Hepatocyte (in vitro differentiated cells): ENCODE measurements around the gene PTPRN2.

ENCODE experiments used
- CTCF ChIP-seq: fragments of 200-600 bp; sonication (generic); IDR thresholded peaks from 2 replicates; pipeline ENCODE4 v1.5.1; 2016; ENCODE audit warnings: antibody characterized with exemption, mild to moderate bottlenecking; ENCODE audit not compliant: poor library complexity
- EZH2 ChIP-seq: fragments of 200-600 bp; sonication (generic); IDR thresholded peaks from 2 replicates; pipeline ENCODE4 v1.6.1; 2016; ENCODE audit warnings: antibody characterized with exemption, mild to moderate bottlenecking, borderline replicate concordance
- EZH2phosphoT487 ChIP-seq: fragments of 200-600 bp; sonication (generic); IDR thresholded peaks from one replicate; pipeline ENCODE4 v1.6.1; 2018; ENCODE audit warnings: antibody characterized with exemption, mild to moderate bottlenecking, low read depth, moderate library complexity; ENCODE audit not compliant: unreplicated experiment, severe bottlenecking

GRCh38 chr7:158176561-158177173 lies 411.0 kb downstream of the PTPRN2 start:
- TF ChIP-seq EZH2phosphoT487: no peak
- no peak for TF ChIP-seq EZH2
- TF ChIP-seq CTCF: no peak
